ENCODE data around the gene OGDH.

Gene OGDH

DNA sequence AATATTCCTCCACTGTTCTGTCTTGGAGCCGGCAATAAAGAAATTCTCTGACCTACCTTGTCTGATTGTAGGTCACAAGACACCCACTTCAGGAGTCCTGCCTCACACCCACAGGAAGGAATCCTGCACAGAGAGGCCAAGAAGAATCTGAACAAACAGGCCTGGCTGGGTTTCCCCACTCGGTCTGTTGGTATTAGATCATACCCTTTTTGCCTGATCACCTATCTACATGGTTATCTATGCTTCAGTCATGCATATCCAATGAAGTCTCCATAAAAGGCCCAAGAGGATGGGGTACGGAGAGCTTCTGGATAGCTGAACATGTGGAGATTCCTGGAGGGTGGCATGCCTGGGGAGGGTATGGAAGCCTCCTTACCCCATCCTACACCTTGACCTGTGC, 12.3 kb downstream of the OGDH start:
- DNase-seq (ENCODE audit: low read depth), result no peak

DNA sequence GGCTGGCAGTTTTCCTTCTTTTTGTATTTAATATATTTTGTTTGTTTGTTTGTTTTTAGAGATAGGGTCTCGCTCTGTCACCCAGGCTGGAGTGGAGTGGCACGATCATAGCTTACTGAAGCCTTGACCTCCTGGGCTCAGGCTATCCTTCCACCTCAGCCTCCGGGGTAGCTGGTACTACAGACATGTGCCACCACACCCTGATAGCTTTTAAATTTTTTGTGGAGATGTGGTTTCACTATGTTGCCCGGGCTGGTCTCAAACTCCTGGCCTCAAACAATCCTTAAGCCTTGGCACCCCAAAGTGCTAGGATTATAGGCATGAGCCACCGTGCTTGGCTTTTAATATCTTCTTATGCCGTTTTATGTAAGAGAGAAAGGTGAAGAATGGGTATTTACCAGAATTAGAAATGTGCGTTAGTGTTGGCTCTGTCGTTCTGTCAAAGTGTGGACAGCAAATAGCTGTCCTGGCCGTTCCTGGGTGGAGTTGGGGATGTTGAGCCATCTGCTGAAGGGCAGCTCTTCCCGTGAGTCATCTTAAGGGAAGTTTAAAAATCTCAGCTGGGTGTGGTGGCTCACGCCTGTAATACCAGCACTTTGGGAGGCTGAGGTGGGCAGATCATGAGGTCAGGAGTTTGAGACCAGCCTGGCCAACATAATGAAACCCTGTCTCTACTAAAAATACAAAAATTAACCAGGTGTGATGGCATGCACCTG, 14.8 kb downstream of the OGDH start:
- peak; percentile 88 for DNase-seq (ENCODE audit: low read depth)

DNA sequence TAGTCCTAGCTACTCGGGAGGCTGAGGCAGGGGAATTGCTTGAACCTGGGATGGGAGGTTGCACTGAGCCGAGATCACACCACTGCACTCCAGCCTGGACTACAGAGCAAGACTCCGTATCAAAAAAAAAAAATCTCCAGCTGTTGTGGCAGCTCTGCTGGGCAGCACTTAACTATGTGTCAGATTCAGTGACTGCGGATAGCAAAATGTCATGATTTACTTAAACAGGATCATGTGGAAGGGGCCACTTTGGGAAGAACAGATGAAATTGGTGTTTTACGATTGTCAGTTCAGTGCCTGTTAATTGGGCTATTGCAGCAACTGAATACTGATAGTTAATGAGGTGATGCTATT, 15.3 kb downstream of the OGDH start:
- no peak for DNase-seq (ENCODE audit: low read depth)

DNA sequence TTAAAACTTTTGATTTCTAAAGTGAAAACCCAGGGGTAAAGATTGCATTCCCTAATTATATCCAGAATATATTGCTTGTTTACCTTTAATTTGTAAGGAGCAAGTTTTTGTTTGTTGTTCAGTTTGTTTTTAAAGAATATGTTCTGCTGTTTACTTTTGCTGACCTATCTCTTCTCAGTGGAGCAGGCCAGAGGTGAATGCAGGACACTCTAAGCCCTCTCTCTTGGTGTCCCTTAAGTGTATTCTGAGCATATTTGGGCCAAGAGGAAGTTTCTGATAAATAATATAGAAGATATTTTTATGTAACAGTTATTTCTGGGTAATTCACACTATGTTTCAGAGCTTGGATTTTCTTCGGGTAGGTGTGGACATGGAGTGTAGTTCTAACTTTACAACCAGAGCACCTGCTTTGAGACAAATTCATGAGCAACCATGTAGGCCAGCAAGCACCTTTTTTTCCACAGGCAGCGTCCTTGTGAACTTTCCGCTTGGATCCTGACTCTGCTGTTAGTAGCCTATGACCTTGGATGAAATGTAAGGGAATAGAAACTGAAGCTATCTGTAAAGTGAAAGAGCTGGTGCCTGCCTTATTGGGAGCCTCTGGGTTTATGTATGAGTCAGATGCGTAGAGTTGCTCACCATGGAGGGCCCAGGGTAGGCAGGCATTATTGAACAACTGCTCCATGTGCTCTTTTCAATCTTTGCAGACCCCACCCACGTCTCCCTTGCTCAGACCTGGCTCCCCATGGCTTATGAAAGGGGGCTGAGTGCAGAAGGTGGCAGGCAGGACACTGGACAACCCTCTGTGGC, 16.1 kb downstream of the OGDH start:
- DNase-seq (ENCODE audit: low read depth), result peak; percentile 64

DNA sequence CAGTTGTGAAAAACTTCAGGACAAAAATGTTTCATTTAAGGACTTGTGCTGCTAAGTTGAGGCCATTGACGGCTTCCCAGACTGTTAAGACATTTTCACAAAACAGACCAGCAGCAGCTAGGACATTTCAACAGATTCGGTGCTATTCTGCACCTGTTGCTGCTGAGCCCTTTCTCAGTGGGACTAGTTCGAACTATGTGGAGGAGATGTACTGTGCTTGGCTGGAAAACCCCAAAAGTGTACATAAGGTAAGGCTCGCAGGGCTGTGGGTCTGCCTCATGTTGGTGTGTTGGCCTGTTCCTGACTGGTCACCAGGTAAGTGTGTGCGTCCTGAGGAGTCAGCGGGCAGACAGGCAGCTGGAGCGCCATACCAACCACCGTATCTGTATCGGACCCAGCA, 17.9 kb downstream of the OGDH start:
- DNase-seq (ENCODE audit: low read depth), result no peak

DNA sequence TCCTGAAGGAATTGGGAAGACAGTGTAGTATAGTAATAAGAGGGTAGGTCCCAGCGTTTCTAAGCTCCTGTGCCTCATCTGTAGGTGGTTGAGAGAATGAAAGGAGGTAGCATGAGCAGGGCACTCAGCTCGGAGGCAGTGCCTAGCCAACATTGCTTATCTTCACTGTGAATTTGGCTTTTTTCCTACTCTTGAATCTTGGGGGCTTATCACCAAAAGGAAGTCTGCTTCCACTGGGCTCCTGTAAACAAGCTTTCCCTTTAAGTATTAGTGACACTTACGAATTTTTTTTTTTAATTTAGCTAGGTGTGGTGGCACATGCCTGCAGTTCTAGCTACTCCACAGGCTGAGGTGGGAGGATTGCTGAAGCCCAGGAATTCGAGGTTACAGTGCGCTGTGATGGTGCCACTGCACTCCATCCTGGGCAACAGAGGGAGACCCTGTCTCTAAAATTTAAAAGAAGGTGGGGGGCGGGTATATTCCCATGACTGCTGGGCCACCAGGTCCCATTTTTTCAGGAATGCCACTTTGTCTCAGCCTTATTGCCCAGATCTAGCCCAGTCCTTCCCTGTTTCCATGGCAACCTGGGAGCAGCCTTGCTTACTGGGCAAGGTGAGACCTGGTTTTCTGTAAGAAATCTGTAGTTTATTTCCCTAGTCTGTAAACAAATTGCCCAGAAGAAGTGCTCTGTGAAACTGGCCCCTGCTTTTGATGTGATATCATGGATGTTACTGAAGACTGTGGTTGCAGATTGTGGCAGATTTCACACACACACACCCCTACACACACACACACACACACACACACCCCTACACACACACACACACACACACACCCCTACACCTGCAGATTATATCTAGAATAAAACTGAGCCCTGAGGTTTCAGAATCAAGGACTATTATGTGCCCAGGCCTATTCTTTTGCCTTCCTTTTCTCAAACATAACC, 19.4 kb downstream of the OGDH start:
- no peak for DNase-seq (ENCODE audit: low read depth)

DNA sequence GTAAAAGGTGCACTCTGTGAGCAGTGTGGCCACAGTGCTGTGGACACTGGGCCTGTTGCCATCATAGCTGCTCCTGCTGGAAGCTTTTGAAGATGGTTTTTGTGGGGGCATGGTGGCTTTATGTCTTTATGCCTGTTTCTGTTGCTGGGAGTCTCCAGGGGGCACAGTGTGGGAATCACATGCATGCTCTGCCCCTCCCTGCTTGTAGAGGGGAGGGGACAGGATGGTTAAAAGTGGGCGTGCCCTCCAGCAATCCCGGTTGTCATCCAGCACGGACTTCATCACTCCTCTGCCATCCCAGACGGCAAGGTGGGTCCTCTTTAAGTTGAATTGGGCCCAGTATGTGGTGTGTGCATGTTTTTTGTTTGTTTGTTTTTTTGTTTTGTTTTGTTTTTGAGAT, 20.2 kb downstream of the OGDH start:
- DNase-seq (ENCODE audit: low read depth), result no peak

DNA sequence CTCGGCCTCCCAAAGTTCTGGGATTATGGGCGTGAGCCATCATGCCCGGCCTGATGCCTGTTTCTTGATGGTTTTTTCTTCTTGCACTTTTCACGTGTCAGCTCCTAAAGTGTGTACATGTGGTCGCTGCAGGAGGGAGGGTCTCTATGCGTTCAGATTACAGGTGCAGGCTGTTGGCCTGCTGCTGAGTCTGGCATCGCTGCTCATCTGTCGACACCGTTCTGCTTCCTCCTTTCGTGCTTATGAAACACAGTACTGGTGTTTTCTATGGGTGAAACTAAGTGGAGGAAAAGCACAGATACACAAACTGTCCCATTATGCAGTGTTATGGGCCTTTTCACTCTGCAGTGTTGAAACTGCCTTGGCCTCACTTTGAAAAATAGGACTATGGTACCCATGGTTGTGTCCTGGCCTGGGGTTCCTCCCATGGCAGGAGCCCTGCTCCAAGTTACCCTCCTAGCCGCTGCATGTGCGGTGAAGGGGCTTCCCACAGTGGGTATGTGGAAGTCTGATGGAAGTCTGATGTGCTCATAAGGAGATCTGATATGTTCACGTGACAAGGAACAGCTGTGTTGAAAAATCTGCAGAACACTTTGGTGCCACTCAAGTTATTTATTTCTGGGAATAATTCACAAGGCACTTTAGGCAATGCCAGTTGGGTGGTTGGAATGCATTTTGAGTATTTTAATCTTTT, 23.5 kb downstream of the OGDH start:
- DNase-seq (ENCODE audit: low read depth), result no peak

DNA sequence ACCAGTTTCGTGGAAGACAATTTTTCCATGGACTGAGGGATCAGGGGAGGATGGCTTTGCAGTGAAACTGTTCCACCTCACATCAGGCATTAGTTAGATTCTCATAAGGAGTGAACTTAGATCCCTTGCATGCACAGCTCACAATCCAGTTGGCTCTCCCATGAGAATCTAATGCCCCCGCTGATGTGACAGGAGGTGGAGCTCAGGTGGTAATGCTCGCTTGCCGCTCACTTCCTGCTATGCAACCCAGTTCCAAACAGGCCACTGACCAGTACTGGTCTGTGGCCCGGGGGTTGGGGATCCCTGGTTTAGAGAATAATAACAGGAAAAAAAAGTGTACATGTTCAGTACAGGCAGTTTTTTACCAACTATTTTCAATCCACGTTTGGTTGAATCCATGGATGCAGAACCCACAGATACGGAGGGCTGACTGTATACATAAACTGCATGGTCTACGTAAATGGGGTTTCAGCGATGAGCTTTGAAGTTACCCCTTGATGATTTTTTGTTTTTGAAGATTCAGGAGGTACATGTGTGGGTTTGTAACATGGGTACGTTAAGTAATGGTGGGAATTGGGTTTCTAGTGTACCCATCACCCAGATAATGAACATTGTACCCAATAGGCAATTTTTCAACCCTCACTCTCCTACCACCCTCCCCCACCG, 24.5 kb downstream of the OGDH start:
- DNase-seq (ENCODE audit: low read depth), result no peak

DNA sequence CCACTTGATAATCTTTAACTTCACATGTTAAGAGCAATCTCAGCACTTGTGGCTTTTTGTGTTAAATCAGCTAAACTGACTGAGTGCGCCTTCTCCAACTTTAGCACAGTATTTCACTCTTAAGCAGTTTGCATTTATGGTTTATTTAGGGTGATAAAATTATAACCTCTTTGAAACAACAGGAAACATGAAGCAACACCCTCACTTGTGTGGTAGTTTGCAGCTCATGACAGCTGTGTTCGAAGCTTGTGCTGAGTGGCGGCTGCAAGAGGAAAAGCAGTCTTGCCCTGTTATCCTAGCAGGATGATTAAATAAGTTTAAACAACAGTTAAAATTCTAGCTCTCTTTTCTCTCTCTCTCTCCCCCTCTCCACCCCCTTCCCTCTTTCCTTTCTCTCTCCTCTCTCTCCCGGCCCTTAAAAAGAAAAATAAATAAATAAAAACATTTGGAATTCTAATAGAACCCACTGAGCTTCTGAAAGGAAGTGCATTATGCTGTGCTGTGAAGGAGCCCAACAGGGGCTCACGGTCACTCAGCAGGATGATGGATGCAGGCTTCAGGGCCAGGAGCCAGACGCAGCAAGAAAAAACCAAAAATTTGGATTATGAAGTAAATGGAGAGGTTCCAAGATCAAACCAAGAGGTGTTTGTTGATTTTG, 25.2 kb downstream of the OGDH start:
- DNase-seq (ENCODE audit: low read depth), result no peak

DNA sequence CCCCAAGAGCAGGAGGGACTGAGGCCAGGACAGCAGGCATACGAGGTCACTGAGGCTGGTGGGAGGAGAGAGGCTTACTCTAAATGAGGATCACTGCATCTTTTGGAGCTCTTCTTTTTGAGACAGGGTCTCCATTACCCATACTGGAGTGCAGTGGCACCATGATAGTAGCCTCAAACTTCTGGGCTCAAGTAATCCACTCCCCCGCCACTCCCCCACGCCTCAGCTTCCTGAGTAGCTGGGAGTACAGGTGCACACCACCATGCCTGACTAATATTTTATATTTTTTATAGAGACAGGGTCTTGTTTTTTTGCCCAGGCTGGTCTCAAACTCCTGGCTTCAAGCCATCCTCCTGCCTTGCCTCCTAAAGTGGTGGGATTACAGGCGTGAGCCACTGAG, 25.8 kb downstream of the OGDH start:
- no peak for DNase-seq (ENCODE audit: low read depth)

DNA sequence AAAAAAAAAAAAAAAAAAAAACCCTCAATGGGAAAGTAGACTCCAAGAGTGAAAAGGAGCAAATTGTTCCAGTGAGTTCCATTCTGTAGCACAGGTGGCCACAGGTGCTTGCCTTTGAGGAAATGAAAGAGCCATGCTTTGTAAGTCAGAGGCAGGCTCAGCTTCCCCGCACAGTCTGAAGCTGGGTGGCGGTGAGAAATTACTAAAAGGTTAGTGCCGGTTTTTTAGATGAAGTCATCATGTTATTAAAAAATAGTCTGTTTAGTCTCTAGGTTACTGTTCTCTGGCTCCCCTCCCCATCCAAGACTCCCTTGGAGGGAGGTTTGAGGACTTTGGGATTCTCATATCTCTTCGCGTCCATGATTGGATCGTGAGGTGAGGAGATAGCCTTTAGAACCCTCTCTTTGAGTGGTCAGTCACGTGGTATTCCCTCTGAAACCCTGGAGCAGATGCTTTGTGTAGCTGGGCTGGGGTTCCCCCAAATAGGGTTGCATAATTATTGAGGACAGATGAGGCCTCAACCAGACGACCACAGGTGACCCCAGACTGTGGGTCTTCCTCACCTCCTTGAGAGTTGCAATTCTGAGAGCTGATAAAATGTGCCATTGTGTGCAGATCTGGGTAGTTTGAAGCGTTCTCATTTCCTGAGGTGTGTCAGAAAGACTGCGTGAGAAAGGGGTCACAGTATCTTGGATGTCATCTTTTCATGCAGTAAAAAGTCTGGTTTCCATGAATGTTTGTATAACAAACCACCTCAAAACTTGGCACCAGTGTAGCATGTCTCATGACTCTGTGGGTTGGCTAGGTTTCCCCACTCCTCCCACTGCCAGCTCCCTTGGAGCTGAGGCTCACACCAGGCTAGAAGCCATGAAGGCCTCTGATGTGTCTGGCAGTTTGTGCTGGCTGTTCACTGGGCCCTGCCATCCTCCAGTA, 27.1 kb downstream of the OGDH start:
- DNase-seq (ENCODE audit: low read depth), result peak; percentile 91

DNA sequence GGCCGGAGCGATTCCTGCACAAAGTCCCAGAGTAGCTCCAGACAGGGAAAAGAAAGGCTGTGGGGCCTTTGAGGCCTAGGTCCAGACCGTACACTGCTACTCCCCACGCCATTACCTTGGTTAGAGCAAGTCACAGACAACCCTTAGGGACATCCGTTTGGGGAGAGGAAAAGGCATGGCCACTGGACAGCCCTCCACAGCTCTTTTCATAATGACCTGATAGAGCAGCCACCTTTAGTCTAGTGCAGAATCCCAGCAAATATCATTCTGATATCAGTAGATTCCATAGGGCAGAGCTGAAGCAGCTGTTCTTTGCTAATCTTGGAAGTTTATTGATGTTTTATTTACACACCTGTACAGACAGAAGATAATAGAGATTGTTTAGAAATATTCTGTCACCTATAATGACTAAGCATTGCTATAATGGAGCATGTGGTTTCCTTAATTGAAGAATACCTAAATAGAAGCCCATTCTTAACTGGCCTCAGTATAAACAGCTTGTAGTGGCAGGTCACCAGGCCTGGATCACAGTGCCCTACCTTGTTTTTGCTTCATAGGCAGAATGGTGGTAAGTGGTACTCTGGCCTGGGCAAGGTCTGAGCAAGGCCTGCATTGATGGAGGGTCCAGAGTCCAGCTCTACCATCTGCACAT, 27.9 kb downstream of the OGDH start:
- DNase-seq (ENCODE audit: low read depth), result no peak

DNA sequence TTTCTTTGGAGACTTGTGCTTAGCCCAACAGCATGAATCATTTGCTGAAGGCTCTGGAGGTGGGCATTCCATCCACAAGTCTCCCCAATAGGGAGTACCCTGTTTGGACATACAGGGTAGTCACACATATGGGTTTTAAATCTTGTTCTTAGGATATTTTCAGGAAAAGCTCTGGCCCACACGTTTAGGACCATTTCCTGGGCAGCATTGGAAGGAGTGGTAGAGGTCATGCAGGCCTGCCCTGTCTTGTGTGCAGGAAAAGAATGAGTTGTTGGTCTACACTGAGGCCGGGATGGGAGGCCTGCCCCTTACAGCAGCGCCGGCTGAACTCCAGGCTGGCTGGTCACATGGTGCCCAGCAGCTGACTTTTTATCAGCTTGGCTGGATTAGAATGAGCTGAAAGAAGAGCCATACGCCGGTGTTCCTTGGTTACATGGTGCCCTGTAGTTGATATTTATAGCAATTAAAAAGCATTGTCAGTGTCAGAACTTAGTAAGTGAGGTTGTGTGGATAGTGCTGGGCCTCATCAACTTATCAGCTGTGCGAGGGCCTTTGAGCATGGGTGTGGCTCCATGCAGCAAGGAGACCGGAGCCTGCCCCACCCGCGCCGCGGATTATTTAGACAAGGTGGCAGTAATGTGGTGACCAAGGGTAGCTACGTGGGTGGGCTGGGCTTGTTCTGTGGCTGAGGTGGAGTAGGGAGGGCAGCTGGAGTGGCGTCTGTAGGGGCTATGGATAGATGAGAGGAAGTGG, 28.6 kb downstream of the OGDH start:
- no peak for DNase-seq (ENCODE audit: low read depth)

DNA sequence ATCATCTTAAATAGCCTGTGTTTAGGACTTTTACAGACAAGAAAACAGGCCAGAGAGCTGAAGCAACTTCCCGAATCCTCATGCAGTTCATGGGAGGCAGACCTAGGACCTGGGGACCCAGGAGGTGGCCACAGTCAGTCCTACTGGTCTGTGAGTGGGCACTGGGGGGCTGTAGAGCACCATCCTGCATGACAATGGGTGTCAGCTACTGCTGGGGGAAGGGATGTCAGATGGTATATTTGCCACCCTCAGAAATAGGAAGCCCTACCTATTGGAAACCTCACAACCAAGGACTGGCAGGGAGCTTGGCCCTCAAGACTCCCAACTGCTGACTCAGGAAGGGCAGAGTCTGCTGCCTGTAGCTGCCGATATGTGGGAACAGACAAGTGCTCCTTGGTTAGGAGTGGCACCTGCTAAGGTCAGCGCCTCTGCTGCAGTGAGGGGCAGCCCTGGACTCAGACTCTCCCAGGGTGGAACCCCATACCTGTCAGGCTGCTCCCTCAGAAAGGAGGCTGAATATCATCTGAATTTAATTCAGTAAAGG, 29.7 kb downstream of the OGDH start:
- DNase-seq (ENCODE audit: low read depth), result no peak

DNA sequence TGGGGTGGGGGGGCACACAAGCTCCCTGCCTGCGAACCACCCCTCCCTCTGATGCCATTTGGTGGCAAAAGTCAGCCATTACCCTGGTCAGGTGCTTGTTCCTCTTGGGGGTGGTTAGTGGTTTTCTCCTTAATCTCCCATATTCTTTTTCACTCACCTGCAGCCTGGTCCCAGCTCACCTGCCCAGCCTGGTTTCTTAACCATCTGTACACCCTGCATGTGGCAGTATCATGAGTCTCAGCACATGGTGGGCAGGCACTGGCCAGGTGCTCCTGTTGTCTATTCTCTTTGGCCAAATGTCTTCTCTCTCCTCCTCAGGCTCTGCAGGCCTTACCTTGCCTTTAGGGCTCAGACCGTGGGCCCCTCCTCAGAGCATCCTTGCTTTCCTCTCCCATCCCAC, 30.5 kb downstream of the OGDH start:
- no peak for DNase-seq (ENCODE audit: low read depth)

DNA sequence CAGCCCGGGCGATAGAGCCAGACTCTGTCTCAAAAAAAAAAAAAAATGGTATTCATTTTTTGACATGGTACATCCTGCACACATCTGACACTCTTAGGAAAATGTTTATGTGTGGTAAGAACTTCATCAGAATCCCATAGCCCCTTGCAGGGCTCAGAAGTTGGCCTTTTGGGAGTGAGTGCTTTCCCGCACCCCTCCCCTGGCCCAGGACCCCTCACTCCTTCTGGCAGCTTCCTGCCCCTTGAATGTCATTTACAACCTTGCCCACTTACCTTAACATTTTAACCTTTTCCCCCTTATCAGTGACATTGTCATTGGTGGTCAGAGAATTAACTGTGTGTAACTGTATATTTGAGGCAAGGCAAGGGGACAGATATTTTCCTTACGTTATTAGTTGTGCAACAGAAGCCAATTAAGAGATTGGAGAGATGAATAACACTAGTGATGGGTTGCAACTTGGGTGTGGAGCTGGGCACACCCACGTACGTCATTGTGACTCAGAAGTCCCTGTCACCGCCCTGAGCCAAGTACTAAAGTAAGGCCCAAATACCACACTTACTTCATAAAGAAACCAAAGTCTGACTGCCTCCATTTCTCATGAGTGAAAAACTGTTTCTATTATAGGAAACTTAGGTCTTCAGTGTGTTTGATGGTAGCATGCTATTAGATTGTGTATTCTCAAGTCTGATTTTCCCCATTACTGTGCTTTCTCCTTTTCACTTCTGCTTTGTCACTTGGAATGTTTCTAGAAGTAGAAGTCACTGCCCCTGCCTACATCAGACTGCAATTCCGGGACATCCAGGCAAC, 31.6 kb downstream of the OGDH start:
- peak; percentile 95 for DNase-seq (ENCODE audit: low read depth)

All from ELR (cell line).